ENCODE results near the gene PIMREG. TPM values are rescaled to one million over a fixed set of nuclear protein-coding genes. Genes with fewer than 3 reads are reported as not detected.

Gene PIMREG
- polyA plus RNA-seq, 1 donor from 2014 or later: 6.0 TPM

DNA sequence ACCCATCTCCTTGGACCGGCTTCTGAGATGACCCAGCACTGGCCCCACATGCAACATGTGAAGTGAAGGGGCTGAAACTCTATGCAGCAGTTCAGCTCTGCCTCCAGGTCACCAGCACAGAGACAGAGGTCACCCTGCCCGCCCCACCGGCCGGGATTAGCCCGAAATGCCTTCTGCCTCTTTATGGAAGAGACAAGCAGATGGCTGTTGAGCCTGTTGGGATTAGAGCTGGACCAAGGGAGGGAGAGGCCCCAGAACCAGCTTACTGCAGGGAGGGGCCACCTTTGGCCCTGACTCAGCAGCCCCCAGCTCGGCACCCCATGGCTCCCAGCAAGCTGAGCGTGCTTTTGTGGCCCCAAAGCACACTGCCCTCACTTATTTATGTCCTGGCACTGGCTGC, 15.0 kb upstream of the PIMREG start:
- no peaks in the 10 kb centered on the region for H3K9me3 ChIP-seq (ENCODE audit: low read length)
- no peak overlapping the region for H3K4me2 ChIP-seq (ENCODE audit: low read length)
- no peaks in the 10 kb centered on the region for H3K79me2 ChIP-seq (replicated peaks; ENCODE audit: insufficient read depth, low read length)
- H3K36me3 ChIP-seq (ENCODE audit: insufficient read depth, low read length): no peaks in the 10 kb centered on the region
- no peaks in the 10 kb centered on the region for H4K20me1 ChIP-seq (ENCODE audit: insufficient read depth)
- no peaks in the 10 kb centered on the region for H3K9me2 ChIP-seq (ENCODE audit: insufficient read depth, low read length)
- H3K9ac ChIP-seq (ENCODE audit: low read length): no peak overlapping the region
- no peak overlapping the region for H3K27ac ChIP-seq (ENCODE audit: low read length)
- TF ChIP-seq, protein P1, sequence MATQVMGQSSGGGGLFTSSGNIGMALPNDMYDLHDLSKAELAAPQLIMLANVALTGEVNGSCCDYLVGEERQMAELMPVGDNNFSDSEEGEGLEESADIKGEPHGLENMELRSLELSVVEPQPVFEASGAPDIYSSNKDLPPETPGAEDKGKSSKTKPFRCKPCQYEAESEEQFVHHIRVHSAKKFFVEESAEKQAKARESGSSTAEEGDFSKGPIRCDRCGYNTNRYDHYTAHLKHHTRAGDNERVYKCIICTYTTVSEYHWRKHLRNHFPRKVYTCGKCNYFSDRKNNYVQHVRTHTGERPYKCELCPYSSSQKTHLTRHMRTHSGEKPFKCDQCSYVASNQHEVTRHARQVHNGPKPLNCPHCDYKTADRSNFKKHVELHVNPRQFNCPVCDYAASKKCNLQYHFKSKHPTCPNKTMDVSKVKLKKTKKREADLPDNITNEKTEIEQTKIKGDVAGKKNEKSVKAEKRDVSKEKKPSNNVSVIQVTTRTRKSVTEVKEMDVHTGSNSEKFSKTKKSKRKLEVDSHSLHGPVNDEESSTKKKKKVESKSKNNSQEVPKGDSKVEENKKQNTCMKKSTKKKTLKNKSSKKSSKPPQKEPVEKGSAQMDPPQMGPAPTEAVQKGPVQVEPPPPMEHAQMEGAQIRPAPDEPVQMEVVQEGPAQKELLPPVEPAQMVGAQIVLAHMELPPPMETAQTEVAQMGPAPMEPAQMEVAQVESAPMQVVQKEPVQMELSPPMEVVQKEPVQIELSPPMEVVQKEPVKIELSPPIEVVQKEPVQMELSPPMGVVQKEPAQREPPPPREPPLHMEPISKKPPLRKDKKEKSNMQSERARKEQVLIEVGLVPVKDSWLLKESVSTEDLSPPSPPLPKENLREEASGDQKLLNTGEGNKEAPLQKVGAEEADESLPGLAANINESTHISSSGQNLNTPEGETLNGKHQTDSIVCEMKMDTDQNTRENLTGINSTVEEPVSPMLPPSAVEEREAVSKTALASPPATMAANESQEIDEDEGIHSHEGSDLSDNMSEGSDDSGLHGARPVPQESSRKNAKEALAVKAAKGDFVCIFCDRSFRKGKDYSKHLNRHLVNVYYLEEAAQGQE (IDR thresholded peaks at IDR 0.05; ENCODE audit: borderline replicate concordance): no peak
- no peak for TF ChIP-seq EP300 (conservative IDR thresholded peaks at IDR 0.05; ENCODE audit: poor library complexity, severe bottlenecking)
- no peak for TF ChIP-seq TAF1 (IDR thresholded peaks at IDR 0.05; ENCODE audit: low read depth)
- TF ChIP-seq RAD21 (conservative IDR thresholded peaks at IDR 0.05): no peak
- TF ChIP-seq, protein P2, sequence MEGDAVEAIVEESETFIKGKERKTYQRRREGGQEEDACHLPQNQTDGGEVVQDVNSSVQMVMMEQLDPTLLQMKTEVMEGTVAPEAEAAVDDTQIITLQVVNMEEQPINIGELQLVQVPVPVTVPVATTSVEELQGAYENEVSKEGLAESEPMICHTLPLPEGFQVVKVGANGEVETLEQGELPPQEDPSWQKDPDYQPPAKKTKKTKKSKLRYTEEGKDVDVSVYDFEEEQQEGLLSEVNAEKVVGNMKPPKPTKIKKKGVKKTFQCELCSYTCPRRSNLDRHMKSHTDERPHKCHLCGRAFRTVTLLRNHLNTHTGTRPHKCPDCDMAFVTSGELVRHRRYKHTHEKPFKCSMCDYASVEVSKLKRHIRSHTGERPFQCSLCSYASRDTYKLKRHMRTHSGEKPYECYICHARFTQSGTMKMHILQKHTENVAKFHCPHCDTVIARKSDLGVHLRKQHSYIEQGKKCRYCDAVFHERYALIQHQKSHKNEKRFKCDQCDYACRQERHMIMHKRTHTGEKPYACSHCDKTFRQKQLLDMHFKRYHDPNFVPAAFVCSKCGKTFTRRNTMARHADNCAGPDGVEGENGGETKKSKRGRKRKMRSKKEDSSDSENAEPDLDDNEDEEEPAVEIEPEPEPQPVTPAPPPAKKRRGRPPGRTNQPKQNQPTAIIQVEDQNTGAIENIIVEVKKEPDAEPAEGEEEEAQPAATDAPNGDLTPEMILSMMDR (IDR thresholded peaks at IDR 0.05; ENCODE audit: poor library complexity, severe bottlenecking): no peak
- TF ChIP-seq MXI1 (conservative IDR thresholded peaks at IDR 0.05; ENCODE audit: poor library complexity, severe bottlenecking): no peak
- TF ChIP-seq POLR2AphosphoS5 (IDR thresholded peaks at IDR 0.05): no peak
- TF ChIP-seq SMC3 (conservative IDR thresholded peaks at IDR 0.05; ENCODE audit: poor library complexity): no peak
- no peak for TF ChIP-seq EZH2 (IDR thresholded peaks at IDR 0.05; ENCODE audit: borderline replicate concordance, insufficient read depth, low read length, poor library complexity, severe bottlenecking)
- no peaks in the 10 kb centered on the region for H3F3A ChIP-seq (ENCODE audit: insufficient read depth, low read length, poor library complexity, severe bottlenecking)
- H3K27me3 ChIP-seq (ENCODE audit: insufficient read depth, low read depth, low read length): no peaks in the 10 kb centered on the region
- no peak overlapping the region for H3K4me3 ChIP-seq (ENCODE audit: low read length)
- no peak overlapping the region for H2AFZ ChIP-seq (ENCODE audit: low read depth, low read length)

DNA sequence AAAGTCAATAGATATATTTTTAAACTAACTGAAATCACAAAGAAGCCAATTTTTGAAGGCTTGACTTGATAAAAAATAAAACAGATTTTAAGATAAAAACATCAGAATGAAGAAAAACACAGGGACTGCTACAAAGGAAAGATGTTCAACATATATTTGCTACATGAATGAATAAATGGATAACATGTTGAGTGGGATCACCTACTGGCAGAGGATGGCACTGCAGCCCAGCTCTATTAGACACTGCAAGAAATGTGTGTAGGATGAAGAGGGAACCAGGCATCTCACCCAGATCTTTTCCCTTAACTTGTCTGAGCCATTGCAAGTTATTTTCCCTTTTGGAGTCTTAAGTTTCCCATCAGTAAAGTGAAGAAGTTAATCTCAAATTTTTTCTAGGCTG, 13.5 kb upstream of the PIMREG start:
- no peak overlapping the region for H3K9ac ChIP-seq (ENCODE audit: low read length)
- no peaks in the 10 kb centered on the region for H3K27me3 ChIP-seq (ENCODE audit: insufficient read depth, low read depth, low read length)
- no peaks in the 10 kb centered on the region for H3K9me2 ChIP-seq (ENCODE audit: insufficient read depth, low read length)
- no peak for TF ChIP-seq SMC3 (conservative IDR thresholded peaks at IDR 0.05; ENCODE audit: poor library complexity)
- TF ChIP-seq, protein P1 (IDR thresholded peaks at IDR 0.05; ENCODE audit: borderline replicate concordance): no peak
- TF ChIP-seq MXI1 (conservative IDR thresholded peaks at IDR 0.05; ENCODE audit: poor library complexity, severe bottlenecking): no peak
- TF ChIP-seq POLR2AphosphoS5 (IDR thresholded peaks at IDR 0.05): no peak
- TF ChIP-seq, protein P2 (IDR thresholded peaks at IDR 0.05; ENCODE audit: poor library complexity, severe bottlenecking): no peak
- TF ChIP-seq TAF1 (IDR thresholded peaks at IDR 0.05; ENCODE audit: low read depth): no peak
- TF ChIP-seq RAD21 (conservative IDR thresholded peaks at IDR 0.05): no peak
- no peak for TF ChIP-seq EP300 (conservative IDR thresholded peaks at IDR 0.05; ENCODE audit: poor library complexity, severe bottlenecking)
- no peak for TF ChIP-seq EZH2 (IDR thresholded peaks at IDR 0.05; ENCODE audit: borderline replicate concordance, insufficient read depth, low read length, poor library complexity, severe bottlenecking)
- no peaks in the 10 kb centered on the region for H3K9me3 ChIP-seq (ENCODE audit: low read length)
- no peaks in the 10 kb centered on the region for H3F3A ChIP-seq (ENCODE audit: insufficient read depth, low read length, poor library complexity, severe bottlenecking)
- no peak overlapping the region for H3K4me2 ChIP-seq (ENCODE audit: low read length)
- H2AFZ ChIP-seq (ENCODE audit: low read depth, low read length): no peak overlapping the region
- no peaks in the 10 kb centered on the region for H4K20me1 ChIP-seq (ENCODE audit: insufficient read depth)
- H3K79me2 ChIP-seq (replicated peaks; ENCODE audit: insufficient read depth, low read length): no peaks in the 10 kb centered on the region
- no peaks in the 10 kb centered on the region for H3K36me3 ChIP-seq (ENCODE audit: insufficient read depth, low read length)
- no peak overlapping the region for H3K4me3 ChIP-seq (ENCODE audit: low read length)
- no peak overlapping the region for H3K27ac ChIP-seq (ENCODE audit: low read length)

All from neural cell (in vitro differentiated cells).